ENCODE results near the gene CDH13.

GRCh38 chr16:82652826-82653225, 26.1 kb downstream of the CDH13 start:
- TF ChIP-seq GATA2 (IDR thresholded peaks at IDR 0.05; ENCODE audit: low read depth, low read length), result no peak
- no peak for TF ChIP-seq GATA3 (IDR thresholded peaks at IDR 0.05; ENCODE audit: low read depth, low read length)

Measured in SH-SY5Y (cell line).